SJSA1 (cell line): Measurements from ENCODE around the gene ZNF778. TPM values are rescaled to one million over a fixed set of nuclear protein-coding genes. Genes with fewer than 3 reads are reported as not detected.

Experiments
- DNase-seq, 2 experiments: peaks; one replicate each; pipeline ENCODE4 v3.0.0-alpha.2; 2015 to 2020; ENCODE audit warnings: low spot score in 2 of 2, low read depth in 1 of 2
- H3K27ac ChIP-seq: fragments of 250-450 bp; sonication (Bioruptor Pico); 2 replicates; pipeline ENCODE4 v1.5.1; 2020; ENCODE audit warnings: mild to moderate bottlenecking, moderate library complexity
- H3K27me3 ChIP-seq: fragments of 250-450 bp; sonication (Bioruptor Pico); replicated peaks from 2 replicates; pipeline ENCODE4 v1.5.1; 2020; ENCODE audit warnings: mild to moderate bottlenecking, moderate library complexity
- H3K36me3 ChIP-seq: fragments of 250-450 bp; sonication (Bioruptor Pico); 2 replicates; pipeline ENCODE4 v1.5.1; 2020; ENCODE audit warnings: mild to moderate bottlenecking
- H3K4me1 ChIP-seq: fragments of 250-450 bp; sonication (Bioruptor Pico); replicated peaks from 2 replicates; pipeline ENCODE4 v1.6.1; 2021; ENCODE audit warnings: mild to moderate bottlenecking
- H3K4me3 ChIP-seq: fragments of 250-450 bp; sonication (Bioruptor Pico); 2 replicates; pipeline ENCODE4 v1.5.1; 2020; ENCODE audit warnings: mild to moderate bottlenecking
- H3K9me3 ChIP-seq: fragments of 250-450 bp; sonication (Bioruptor Pico); replicated peaks from 2 replicates; pipeline ENCODE4 v1.5.1; 2020; ENCODE audit warnings: mild to moderate bottlenecking
- total RNA-seq: library from RNA; depleted of rRNA; stranded (reverse); fragments of >200 nt; shearing (Covaris generic); gene quantifications from 2 replicates; pipeline ENCODE4 v1.2.3, GENCODE V29; 2014

ZNF778 gene
- total RNA-seq, 1 experiment from 2014 or later, result 13.1 TPM

GRCh38 chr16:89269805-89270665, 52.5 kb downstream of the ZNF778 start:
- H3K27me3 ChIP-seq, result no peaks in the 10 kb centered on the region
- H3K4me3 ChIP-seq, result no peak overlapping the region
- no peaks in the 10 kb centered on the region for H3K4me1 ChIP-seq
- H3K36me3 ChIP-seq, result peaks cover 89% of the 10 kb centered on the region
- no peak overlapping the region for H3K27ac ChIP-seq
- no peaks in the 10 kb centered on the region for H3K9me3 ChIP-seq
- DNase-seq, result no peak

GRCh38 chr16:89270666-89271345, 53.3 kb downstream of the ZNF778 start:
- no peaks in the 10 kb centered on the region for H3K4me1 ChIP-seq
- no peak for DNase-seq
- no peaks in the 10 kb centered on the region for H3K9me3 ChIP-seq
- H3K36me3 ChIP-seq, result peaks cover 90% of the 10 kb centered on the region
- H3K27me3 ChIP-seq, result no peaks in the 10 kb centered on the region
- H3K27ac ChIP-seq, result no peak overlapping the region
- H3K4me3 ChIP-seq, result no peak overlapping the region

- Histone ChIP-seq H3K9me3 (no peaks in the 10 kb centered on the region), H3K4me1 (no peaks in the 10 kb centered on the region), H3K36me3 (peaks cover 88% of the 10 kb centered on the region), H3K27me3 (no peaks in the 10 kb centered on the region), H3K4me3 (no peak overlapping the region), H3K27ac (no peak overlapping the region)
- DNase-seq, result no peak
These were observed 55.1 kb downstream of the ZNF778 start for GRCh38 chr16:89272631-89273030.

- no peak overlapping the region for H3K4me3 ChIP-seq
- no peak overlapping the region for H3K27ac ChIP-seq
- no peaks in the 10 kb centered on the region for H3K4me1 ChIP-seq
- no peaks in the 10 kb centered on the region for H3K27me3 ChIP-seq
- no peaks in the 10 kb centered on the region for H3K9me3 ChIP-seq
- H3K36me3 ChIP-seq, result peaks cover 95% of the 10 kb centered on the region
- DNase-seq, result no peak
These were observed 56.4 kb downstream of the ZNF778 start for GRCh38 chr16:89273741-89274472.

GRCh38 chr16:89274561-89275283, 57.2 kb downstream of the ZNF778 start:
- peaks cover 91% of the 10 kb centered on the region for H3K36me3 ChIP-seq

GRCh38 chr16:89275284-89275584, 57.7 kb downstream of the ZNF778 start:
- H3K36me3 ChIP-seq, result peaks cover 91% of the 10 kb centered on the region
- DNase-seq, result no peak

More at GRCh38 chr16:89274561-89275283, 57.2 kb downstream of the ZNF778 start:
- H3K27ac ChIP-seq, result no peak overlapping the region
- no peak for DNase-seq
- H3K9me3 ChIP-seq, result no peaks in the 10 kb centered on the region
- no peak overlapping the region for H3K4me3 ChIP-seq
- H3K4me1 ChIP-seq, result no peaks in the 10 kb centered on the region
- no peaks in the 10 kb centered on the region for H3K27me3 ChIP-seq

GRCh38 chr16:89275837-89276720, 58.6 kb downstream of the ZNF778 start:
- Histone ChIP-seq H3K4me1 (no peaks in the 10 kb centered on the region), H3K4me3 (no peak overlapping the region), H3K27ac (no peak overlapping the region), H3K9me3 (no peaks in the 10 kb centered on the region), H3K27me3 (no peaks in the 10 kb centered on the region), H3K36me3 (peaks cover 91% of the 10 kb centered on the region)
- no peak for DNase-seq

More at GRCh38 chr16:89275284-89275584, 57.7 kb downstream of the ZNF778 start:
- Histone ChIP-seq H3K27me3 (no peaks in the 10 kb centered on the region), H3K4me3 (no peak overlapping the region), H3K27ac (no peak overlapping the region), H3K4me1 (no peaks in the 10 kb centered on the region), H3K9me3 (no peaks in the 10 kb centered on the region)

GRCh38 chr16:89277049-89277448, 59.5 kb downstream of the ZNF778 start:
- no peak for DNase-seq
- Histone ChIP-seq H3K4me1 (no peaks in the 10 kb centered on the region), H3K9me3 (no peaks in the 10 kb centered on the region), H3K27ac (no peak overlapping the region), H3K4me3 (no peak overlapping the region), H3K36me3 (peaks cover 92% of the 10 kb centered on the region), H3K27me3 (no peaks in the 10 kb centered on the region)

- no peak overlapping the region for H3K27ac ChIP-seq
- no peak overlapping the region for H3K4me3 ChIP-seq
- no peaks in the 10 kb centered on the region for H3K9me3 ChIP-seq
- peaks cover 94% of the 10 kb centered on the region for H3K36me3 ChIP-seq
- DNase-seq, result no peak
- H3K27me3 ChIP-seq, result no peaks in the 10 kb centered on the region
- H3K4me1 ChIP-seq, result no peaks in the 10 kb centered on the region
These were observed 60.3 kb downstream of the ZNF778 start for GRCh38 chr16:89277641-89278341.

- Histone ChIP-seq H3K4me1 (no peaks in the 10 kb centered on the region), H3K27me3 (no peaks in the 10 kb centered on the region), H3K4me3 (no peak overlapping the region), H3K36me3 (peaks cover 94% of the 10 kb centered on the region), H3K9me3 (no peaks in the 10 kb centered on the region), H3K27ac (no peak overlapping the region)
- no peak for DNase-seq
These were observed 61.1 kb downstream of the ZNF778 start for GRCh38 chr16:89278441-89279240.

GRCh38 chr16:89279666-89280481, 62.4 kb downstream of the ZNF778 start:
- H3K4me3 ChIP-seq, result no peak overlapping the region
- H3K36me3 ChIP-seq, result peaks cover 92% of the 10 kb centered on the region
- H3K27me3 ChIP-seq, result no peaks in the 10 kb centered on the region
- H3K27ac ChIP-seq, result no peak overlapping the region
- DNase-seq, result no peak
- no peaks in the 10 kb centered on the region for H3K4me1 ChIP-seq
- no peaks in the 10 kb centered on the region for H3K9me3 ChIP-seq
